ENCODE results near the gene ANKMY1.
A peak's percentile ranks its signal among the peaks of the same experiment; 100 is the strongest.

Gene ANKMY1

DNA sequence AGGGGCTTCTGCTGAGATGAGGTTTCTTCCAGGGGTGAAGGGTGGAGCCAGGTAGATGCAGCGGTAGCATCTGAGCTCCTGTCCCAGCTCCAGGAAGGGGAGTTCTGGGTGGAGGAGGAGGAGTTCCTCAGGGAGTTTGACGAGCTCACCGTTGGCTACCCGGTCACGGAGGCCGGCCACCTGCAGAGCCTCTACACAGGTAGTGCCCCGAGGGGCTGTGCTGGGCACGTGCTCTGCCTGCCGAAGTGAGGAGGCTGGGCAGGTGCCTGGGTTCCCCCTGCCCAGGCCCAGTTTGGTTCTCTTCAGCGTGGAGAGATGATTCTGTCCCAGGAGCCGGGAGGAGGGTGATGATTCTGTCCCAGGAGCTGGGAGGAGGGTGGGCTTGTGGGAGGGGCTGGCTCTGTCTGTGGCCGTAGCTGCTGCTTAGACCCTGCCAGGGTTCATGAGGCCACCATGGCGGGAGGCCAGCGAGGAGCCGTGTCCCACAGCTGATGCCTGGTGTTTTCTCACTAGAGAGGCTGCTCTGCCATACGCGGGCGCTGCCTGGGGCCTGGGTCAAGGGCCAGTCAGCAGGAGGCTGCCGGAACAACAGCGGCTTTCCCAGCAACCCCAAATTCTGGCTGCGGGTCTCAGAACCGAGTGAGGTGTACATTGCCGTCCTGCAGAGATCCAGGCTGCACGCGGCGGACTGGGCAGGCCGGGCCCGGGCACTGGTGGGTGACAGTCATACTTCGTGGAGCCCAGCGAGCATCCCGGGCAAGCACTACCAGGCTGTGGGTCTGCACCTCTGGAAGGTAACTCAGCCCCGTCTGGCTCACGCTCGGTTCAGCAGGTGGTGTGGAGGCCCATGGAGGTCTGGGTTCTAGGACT lies 37.0 kb upstream of the ANKMY1 start:
- no peak for DNase-seq (ENCODE audit: low spot score)

DNA sequence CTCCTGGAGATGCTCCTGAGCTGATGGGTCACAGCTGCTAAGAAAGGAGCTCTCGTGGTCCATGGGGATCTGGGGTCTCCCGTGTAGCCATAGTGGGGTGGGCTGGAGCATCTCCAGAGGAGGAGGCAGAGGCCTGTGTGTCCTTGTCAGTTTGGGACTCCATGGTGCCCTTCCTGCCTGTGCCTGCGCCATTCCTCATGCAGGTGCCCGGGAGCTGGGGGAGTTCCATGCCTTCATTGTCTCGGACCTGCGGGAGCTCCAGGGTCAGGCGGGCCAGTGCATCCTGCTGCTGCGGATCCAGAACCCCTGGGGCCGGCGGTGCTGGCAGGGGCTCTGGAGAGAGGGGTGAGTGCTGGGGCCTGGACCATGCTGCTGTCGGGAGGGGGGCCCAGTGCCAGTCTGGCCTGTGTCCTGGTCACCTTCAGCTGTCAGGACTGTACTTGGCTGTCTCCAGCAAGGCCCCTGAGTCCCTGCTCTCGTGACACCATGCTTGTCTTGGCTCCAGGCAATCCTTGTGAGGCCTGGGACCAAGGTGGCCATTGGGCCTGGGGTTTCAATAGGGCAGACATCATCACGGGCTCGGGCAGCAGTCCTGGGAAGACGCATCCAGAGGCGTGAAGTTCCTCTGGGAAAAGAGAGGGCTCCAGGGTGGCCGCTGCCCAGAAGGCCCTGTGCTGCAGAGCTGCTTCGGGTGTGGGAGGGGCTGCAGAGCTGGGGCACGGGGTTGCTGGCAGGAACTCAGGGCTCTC lies 36.1 kb upstream of the ANKMY1 start:
- DNase-seq (ENCODE audit: low spot score) = no peak

- no peak for DNase-seq (ENCODE audit: low spot score)
These were observed 35.4 kb upstream of the ANKMY1 start for GRCh38 chr2:240593026-240593702.

- no peak for DNase-seq (ENCODE audit: low spot score)
These were observed 34.0 kb upstream of the ANKMY1 start for GRCh38 chr2:240591784-240592183.

DNA sequence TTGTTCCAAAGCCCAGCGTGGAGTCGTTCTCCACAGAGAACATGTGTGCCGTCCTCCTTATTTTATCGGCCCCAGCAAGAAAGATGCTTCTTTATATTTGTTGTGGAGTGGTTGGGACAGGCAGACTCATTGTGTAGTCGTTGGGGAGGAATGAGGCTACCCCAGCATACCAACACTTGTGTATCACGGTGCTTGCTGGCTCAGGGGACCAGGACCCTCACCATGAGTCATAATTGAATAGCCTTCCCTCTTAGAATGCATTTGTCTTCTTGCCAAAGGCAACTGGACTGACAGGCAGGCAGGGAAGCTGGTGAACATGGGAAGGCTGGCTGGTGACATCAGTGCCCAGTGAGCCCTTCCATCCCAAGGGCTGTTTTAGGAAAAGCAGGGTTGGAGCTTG lies 33.4 kb upstream of the ANKMY1 start:
- no peak for DNase-seq (ENCODE audit: low spot score)

DNA sequence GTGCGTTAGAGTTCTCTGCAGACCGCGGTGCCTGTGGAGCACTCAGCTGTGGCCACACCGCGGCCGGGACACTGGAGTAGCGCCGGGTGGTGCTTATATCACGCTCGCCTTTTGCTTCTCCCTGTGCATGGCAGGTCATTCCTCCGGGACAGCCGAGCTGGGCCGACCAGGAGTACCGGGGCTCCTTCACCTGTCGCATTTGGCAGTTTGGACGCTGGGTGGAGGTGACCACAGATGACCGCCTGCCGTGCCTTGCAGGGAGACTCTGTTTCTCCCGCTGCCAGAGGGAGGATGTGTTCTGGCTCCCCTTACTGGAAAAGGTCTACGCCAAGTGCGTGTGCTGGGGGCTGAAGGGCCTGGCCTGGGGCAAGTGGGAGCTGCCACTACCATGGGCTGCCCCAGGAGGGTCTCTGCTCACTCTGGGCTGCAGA lies 32.9 kb upstream of the ANKMY1 start:
- no peak for DNase-seq (ENCODE audit: low spot score)

GRCh38 chr2:240589850-240590525 lies 32.2 kb upstream of the ANKMY1 start:
- no peak for DNase-seq (ENCODE audit: low spot score)

DNA sequence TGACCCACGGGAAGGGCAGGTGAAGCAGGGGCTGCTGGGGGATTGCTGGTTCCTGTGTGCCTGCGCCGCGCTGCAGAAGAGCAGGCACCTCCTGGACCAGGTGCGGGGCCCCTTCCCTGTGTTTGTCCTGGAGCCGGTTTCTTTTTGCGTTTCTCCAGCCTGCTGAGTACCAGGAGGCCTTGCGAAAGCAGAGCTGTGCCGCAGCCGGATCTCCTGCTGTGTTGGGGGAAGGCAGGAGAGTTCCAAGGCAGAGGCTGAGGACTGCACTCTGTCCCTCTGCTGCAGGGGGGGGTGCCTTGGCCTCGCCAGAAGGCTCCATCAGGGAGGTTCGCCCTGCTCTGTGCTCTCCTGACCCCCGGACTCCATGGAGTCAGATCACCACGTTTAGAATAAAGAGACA lies 31.6 kb upstream of the ANKMY1 start:
- no peak for DNase-seq (ENCODE audit: low spot score)

DNA sequence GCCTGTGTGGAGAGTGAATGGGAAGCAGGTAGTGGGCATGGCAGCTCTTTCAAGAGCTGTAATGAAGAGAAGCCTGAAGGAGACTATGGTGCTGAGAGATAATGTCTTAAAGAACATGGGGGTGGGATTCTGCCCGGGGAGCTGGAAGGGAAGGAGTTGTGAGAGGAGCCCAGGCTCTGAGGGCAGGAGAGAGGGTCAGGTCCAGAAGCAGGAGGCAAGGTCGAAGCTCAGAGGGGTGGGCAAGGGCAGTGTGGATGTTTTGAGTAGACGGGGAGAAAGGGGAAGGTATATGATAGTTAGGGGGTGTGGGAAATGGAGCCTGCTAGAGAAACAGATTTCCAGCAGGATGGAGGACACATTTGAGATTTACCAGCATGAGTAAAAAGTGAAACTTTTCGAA lies 30.9 kb upstream of the ANKMY1 start:
- no peak for DNase-seq (ENCODE audit: low spot score)

- DNase-seq (ENCODE audit: low spot score) = no peak
These were observed 30.3 kb upstream of the ANKMY1 start for GRCh38 chr2:240588006-240588655.

DNA sequence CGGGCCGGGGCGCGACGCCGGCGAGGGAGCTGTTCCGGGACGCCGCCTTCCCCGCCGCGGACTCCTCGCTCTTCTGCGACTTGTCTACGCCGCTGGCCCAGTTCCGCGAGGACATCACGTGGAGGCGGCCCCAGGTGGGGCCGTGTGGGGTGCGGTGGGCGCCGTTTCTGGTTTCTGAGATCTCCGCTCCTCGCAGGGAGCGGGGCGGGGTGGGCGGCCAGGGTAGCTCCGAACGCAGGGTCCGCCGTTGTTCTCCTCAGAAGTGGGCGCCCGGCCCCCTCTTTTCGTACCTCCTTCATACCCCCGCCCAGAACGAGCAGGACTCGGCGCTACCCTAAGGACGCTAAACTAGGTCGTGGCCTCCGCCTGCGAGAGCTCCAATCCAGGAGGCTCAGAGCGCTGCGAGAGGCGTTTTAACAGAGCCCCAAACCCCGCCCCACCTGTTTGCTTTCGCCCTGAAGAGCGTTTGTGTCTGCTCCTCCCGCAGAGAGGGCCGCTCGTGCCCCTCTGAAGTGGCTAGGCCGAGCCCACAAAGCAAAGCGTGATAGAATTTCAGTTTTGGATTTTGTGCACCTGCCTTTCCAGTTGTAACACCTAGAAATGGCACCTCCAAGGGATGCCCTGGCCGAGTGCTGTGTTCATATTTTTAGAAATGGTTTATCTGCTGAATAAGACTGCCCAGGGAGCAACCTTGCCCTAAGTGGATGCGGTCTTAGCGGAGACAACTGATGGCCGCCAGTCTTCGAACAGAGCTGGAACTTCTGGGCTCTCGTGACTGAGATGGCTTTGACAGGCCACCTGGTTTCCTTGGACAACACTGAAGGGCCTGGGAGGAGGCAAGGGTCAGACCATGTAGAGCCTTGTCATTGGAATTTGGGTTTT lies 29.4 kb upstream of the ANKMY1 start:
- no peak for DNase-seq (ENCODE audit: low spot score)

- peak; percentile 98 for DNase-seq (ENCODE audit: low spot score)
These were observed 28.6 kb upstream of the ANKMY1 start, which contains the start of gene CAPN10 for GRCh38 chr2:240586198-240586918. CAPN10 (plus strand) TSS chr2:240586734; CDS start chr2:240586912, 178 bp downstream.

DNA sequence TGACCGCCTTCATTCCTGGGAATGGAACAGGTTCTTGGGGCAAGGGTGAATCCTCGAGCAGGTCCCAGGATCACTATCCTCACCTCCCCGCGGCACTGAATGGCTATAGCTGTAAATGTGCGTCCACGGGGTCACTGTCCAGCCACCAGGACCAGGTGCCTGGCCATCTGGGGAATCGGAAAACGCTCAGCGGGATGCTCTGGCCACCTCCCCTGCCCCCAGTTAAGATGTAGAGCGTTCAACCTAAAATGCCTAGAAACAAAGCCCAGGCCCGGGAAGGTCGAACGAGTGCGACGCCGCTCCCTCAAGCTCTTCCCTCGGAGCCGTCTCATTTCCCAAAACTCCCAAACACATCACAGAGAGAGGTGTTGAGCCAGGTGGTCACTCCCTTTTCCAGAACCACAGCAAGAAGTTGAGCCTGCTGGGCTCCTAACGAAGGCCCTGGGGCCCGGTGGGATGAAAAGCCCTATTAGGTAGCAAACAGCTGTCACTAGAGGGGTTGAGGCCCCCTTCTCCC lies 28.0 kb upstream of the ANKMY1 start:
- no peak for DNase-seq (ENCODE audit: low spot score)

DNA sequence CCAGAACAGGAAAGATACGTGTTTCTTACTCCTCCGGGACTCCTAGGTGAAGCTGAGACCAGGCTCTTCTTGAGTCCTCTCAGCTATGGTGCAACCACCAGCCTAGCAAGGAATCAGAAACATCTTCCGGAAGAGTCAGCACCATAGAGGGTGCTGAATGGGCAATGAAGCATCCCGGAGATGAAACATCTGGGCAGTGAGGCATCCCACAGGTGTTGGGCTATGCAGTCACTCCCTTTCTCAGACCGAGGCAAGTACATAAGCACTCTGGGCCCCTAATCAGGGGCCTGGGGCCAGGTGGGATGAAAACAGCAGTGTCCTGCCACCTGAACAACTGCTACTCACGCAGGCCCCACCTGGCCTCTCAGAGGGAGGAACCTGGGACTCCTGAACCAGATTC lies 27.3 kb upstream of the ANKMY1 start:
- DNase-seq (ENCODE audit: low spot score) = no peak

DNA sequence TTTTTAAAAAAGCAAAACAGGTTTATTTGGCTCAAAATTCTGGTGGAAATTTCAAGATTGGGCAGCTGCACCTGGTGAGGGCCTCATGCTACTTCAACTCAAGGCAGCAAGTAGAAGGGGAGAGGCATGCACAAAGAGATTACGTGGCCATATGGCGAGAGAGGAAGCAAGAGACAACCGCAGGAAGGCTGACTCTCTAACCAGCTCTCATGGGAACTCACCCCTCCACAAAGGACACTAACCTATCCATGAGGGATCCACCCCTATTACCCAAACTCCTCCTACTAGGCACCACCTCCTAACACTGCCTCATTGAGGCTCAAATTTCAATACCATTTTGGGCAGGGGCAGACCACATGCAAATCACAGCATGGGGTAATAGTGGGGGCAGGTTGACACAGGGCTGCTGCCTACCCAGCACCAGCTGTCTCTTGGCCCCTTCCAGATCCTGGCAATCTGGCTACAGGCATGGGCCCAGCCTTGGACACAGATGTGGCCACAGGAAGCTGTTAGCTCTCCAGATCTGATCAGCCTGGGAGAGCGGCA lies 26.8 kb upstream of the ANKMY1 start:
- DNase-seq (ENCODE audit: low spot score) = no peak

- no peak for DNase-seq (ENCODE audit: low spot score)
These were observed 26.0 kb upstream of the ANKMY1 start for GRCh38 chr2:240583774-240584173.

DNA sequence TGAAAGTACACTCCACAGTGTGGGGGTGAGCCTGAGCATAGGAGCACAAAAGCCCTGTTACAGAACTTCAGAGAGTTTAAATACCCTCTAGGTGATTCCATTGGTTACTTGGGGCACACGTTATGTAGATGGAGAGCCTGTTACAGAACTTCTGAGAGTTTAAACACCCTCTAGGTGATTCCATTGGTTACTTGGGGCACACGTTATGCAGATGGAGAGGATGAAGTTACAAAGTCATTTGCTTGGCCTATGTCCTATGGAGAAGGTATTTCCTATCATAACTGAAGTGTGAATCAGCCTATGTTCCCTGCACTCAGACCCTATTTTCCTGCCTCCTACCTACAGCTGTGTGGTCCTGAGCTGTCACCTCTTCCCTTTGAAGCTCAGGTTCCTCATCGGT lies 25.0 kb upstream of the ANKMY1 start:
- DNase-seq (ENCODE audit: low spot score) = no peak

DNA sequence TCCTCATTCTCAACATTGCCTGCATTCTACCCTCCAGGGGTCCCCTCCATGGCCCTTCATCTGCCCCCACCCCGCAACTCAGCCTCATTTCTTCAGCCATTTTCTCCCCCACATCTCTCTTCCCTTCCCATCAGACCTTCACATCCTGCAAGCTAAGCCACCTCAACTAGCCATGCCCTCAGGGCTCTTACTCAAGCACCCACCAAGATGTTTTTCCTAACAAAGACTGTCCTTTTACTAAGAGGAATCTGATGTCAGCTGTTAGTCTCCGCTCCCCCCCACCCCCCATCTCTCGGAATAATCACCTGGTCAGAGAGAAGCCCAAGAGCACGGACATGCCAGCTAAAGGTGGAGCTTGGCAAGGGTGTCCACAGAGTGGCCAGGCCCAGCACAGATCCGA lies 24.0 kb upstream of the ANKMY1 start:
- DNase-seq (ENCODE audit: low spot score) = no peak

Data from AG08395 (cell line).